HCT116 (cell line): Measurements from ENCODE around the gene BMERB1. TPM values are rescaled to one million over a fixed set of nuclear protein-coding genes. Genes with fewer than 3 reads are reported as not detected.

Source experiments
- ATAC-seq: fragments of 200-7000 bp; cut with Tn5 transposase; 2 replicates; pipeline ENCODE4 v1.9.1; 2020; ENCODE audit warnings: mild to moderate bottlenecking, moderate library complexity
- BruUV-seq: library from RNA; stranded (reverse); fragments of 400-500 nt; replicated peaks from 2 replicates; lab custom pipeline; 2021; lab: Mats Ljungman, UMichigan
- CTCF ChIA-PET: fragments of 300-600 bp; sonication (Branson Sonifier 250); formaldehyde crosslinking; loops from one replicate; lab custom pipeline; 2021; ENCODE audit warnings: antibody characterized with exemption; lab: Charles Lee
- POLR2A ChIA-PET: fragments of 300-600, 350-600 bp; sonication (Branson Sonifier 250); formaldehyde crosslinking; loops from one replicate; lab custom pipeline; 2021; ENCODE audit warnings: antibody characterized with exemption; lab: Charles Lee
- RAD21 ChIA-PET, 2 experiments: fragments of 300-600 bp; sonication (Branson Sonifier 250); formaldehyde crosslinking; loops; one replicate each; lab custom pipeline; 2023; ENCODE audit warnings: low total read pairs in 2 of 2; ENCODE audit not compliant: uncharacterized antibody in 2 of 2, unreplicated experiment in 2 of 2, low non-redundant PET in 1 of 2; lab: Charles Lee
- DNase-seq: peaks from one replicate; pipeline ENCODE4 v3.0.0-alpha.2; 2010; ENCODE audit warnings: low read depth, low spot score
- H2AFZ ChIP-seq: fragments of 200-600 bp; shearing (Covaris generic), sonication (generic); 2 replicates; pipeline ENCODE4 v1.6.1; 2017; ENCODE audit warnings: low read depth, mixed run types, mixed read lengths, antibody characterized with exemption, low read length; ENCODE audit not compliant: poor library complexity, severe bottlenecking
- H3K27ac ChIP-seq: 2 replicates; pipeline ENCODE4 v1.5.1; 2012; ENCODE audit warnings: low read depth, low read length
- H3K27me3 ChIP-seq: fragments of 200-600 bp; sonication (generic); 2 replicates; pipeline ENCODE4 v1.6.1; 2016; ENCODE audit warnings: mixed run types, low read length, mixed read lengths; ENCODE audit not compliant: insufficient read depth
- H3K36me3 ChIP-seq, 2 experiments: fragments of 200-500 bp in 1 of 2; fragments of 200-600 bp in 1 of 2; sonication (Bioruptor generic) in 1 of 2; sonication (generic) in 1 of 2; 2 replicates each; pipeline versions ENCODE4 v1.5.1 to v1.6.1; 2014 to 2016; ENCODE audit warnings: low read length in 2 of 2, inconsistent platforms in 1 of 2, mixed read lengths in 1 of 2, mixed run types in 1 of 2; ENCODE audit not compliant: insufficient read depth in 2 of 2, control insufficient read depth in 1 of 2
- H3K4me1 ChIP-seq, 2 experiments: fragments of 200-600 bp in 1 of 2; sonication (generic) in 1 of 2; 2 replicates each; pipeline versions ENCODE4 v1.5.1 to v1.6.1; 2012 to 2017; ENCODE audit warnings: low read length in 2 of 2, inconsistent platforms in 1 of 2, mild to moderate bottlenecking in 1 of 2, mixed read lengths in 1 of 2, mixed run types in 1 of 2, moderate library complexity in 1 of 2; ENCODE audit not compliant: insufficient read depth in 2 of 2, control insufficient read depth in 1 of 2
- H3K4me2 ChIP-seq: fragments of 200-600 bp; sonication (generic); 2 replicates; pipeline ENCODE4 v1.6.1; 2017; ENCODE audit warnings: mixed run types, low read length, mixed read lengths
- H3K4me3 ChIP-seq, 2 experiments: fragments of 200-600 bp in 1 of 2; sonication (generic) in 1 of 2; replicated peaks in 1 of 2; 2 replicates each; pipeline ENCODE4 v1.5.1; 2011 to 2016; ENCODE audit warnings: low read length in 2 of 2, control low read depth in 1 of 2, low read depth in 1 of 2, mild to moderate bottlenecking in 1 of 2, mixed read lengths in 1 of 2, mixed run types in 1 of 2
- H3K79me2 ChIP-seq: fragments of 200-600 bp; sonication (generic); 2 replicates; pipeline ENCODE4 v1.6.1; 2017; ENCODE audit warnings: mild to moderate bottlenecking, mixed run types, low read length, moderate library complexity, mixed read lengths; ENCODE audit not compliant: insufficient read depth
- H3K9ac ChIP-seq: fragments of 200-600 bp; sonication (generic); 2 replicates; pipeline ENCODE4 v1.6.1; 2016; ENCODE audit warnings: low read length, mixed read lengths
- H3K9me2 ChIP-seq: fragments of 200-600 bp; sonication (generic), shearing (Covaris generic); 2 replicates; pipeline ENCODE4 v1.6.1; 2017; ENCODE audit warnings: mixed run types, mild to moderate bottlenecking, moderate library complexity; ENCODE audit not compliant: insufficient read depth
- H3K9me3 ChIP-seq, 2 experiments: fragments of 200-500 bp in 1 of 2; fragments of 200-600 bp in 1 of 2; sonication (Bioruptor generic) in 1 of 2; sonication (generic) in 1 of 2; 2 replicates each; pipeline ENCODE4 v1.6.1; 2014 to 2017; ENCODE audit warnings: low read length in 2 of 2, mixed read lengths in 2 of 2, inconsistent platforms in 1 of 2, low read depth in 1 of 2, mild to moderate bottlenecking in 1 of 2, mixed run types in 1 of 2, moderate library complexity in 1 of 2; ENCODE audit not compliant: control insufficient read depth in 1 of 2, insufficient read depth in 1 of 2
- H4K20me1 ChIP-seq: fragments of 200-600 bp; sonication (generic), shearing (Covaris generic); 2 replicates; pipeline ENCODE4 v1.6.1; 2017; ENCODE audit warnings: mixed run types, mild to moderate bottlenecking, moderate library complexity; ENCODE audit not compliant: insufficient read depth
- ATF3 ChIP-seq: IDR thresholded peaks from 2 replicates; pipeline ENCODE4 v1.6.1; 2012
- CBX3 ChIP-seq: IDR thresholded peaks from 2 replicates; pipeline ENCODE4 v1.6.1; 2012; ENCODE audit warnings: low read depth
- CTCF ChIP-seq, 3 experiments: fragments of 200-600 bp in 1 of 3; sonication (generic) in 1 of 3; IDR thresholded peaks in 2 of 3; conservative IDR thresholded peaks in 1 of 3; 2 replicates each; pipeline ENCODE4 v1.5.1; 2012 to 2017; ENCODE audit warnings: low read depth in 2 of 3, low read length in 2 of 3, antibody characterized with exemption in 1 of 3, borderline replicate concordance in 1 of 3, control low read depth in 1 of 3, mild to moderate bottlenecking in 1 of 3, mixed read lengths in 1 of 3, mixed run types in 1 of 3, moderate library complexity in 1 of 3; ENCODE audit not compliant: insufficient read depth in 1 of 3
- EGR1 ChIP-seq: IDR thresholded peaks from 2 replicates; pipeline ENCODE4 v1.6.1; 2012; ENCODE audit warnings: low read depth
- ELF1 ChIP-seq: IDR thresholded peaks from 2 replicates; pipeline ENCODE4 v1.6.1; 2012; ENCODE audit warnings: low read depth, borderline replicate concordance
- EZH2 ChIP-seq: fragments of 200-600 bp; sonication (generic); IDR thresholded peaks from 2 replicates; pipeline ENCODE4 v1.6.1; 2017; ENCODE audit warnings: antibody characterized with exemption, mixed run types
- EZH2phosphoT487 ChIP-seq: fragments of 200-600 bp; IDR thresholded peaks from 2 replicates; pipeline ENCODE4 v1.6.1; 2018; ENCODE audit warnings: antibody characterized with exemption, borderline replicate concordance
- FOSL1 ChIP-seq: IDR thresholded peaks from 2 replicates; pipeline ENCODE4 v1.6.1; 2012; ENCODE audit warnings: low read depth
- JUND ChIP-seq: IDR thresholded peaks from 2 replicates; pipeline ENCODE4 v1.6.1; 2012
- RAD21 ChIP-seq: IDR thresholded peaks from 2 replicates; pipeline ENCODE4 v1.6.1; 2012; ENCODE audit warnings: low read depth, mild to moderate bottlenecking
- SIN3A ChIP-seq: IDR thresholded peaks from 2 replicates; pipeline ENCODE4 v1.6.1; 2012; ENCODE audit warnings: low read depth
- YY1 ChIP-seq: IDR thresholded peaks from 2 replicates; pipeline ENCODE4 v1.6.1; 2011; ENCODE audit warnings: low read length, low read depth, moderate library complexity, mild to moderate bottlenecking; ENCODE audit not compliant: insufficient replicate concordance; ENCODE audit errors: extremely low read depth
- ZFX ChIP-seq: fragments of 450-650 bp; IDR thresholded peaks from 2 replicates; pipeline ENCODE4 v1.6.1; 2017
- ZNF274 ChIP-seq: fragments of 200-500 bp; sonication (Bioruptor generic); IDR thresholded peaks from 2 replicates; pipeline ENCODE4 v1.6.1; 2014; ENCODE audit warnings: mild to moderate bottlenecking, low read depth, low read length, inconsistent platforms
- intact Hi-C: fragments of 100-400 bp; cut with micrococcal nuclease; formaldehyde crosslinking; loops from 2 replicates; pipeline ENCODE4 v1.10.0; 2022
- total RNA-seq: library from RNA; stranded (reverse); gene quantifications from one replicate; pipeline ENCODE4 v1.2.1, GENCODE V29; 2021; ENCODE audit not compliant: unreplicated experiment
- TF ChIP-seq, protein P1 (sequence below): IDR thresholded peaks from 2 replicates; pipeline ENCODE4 v1.6.1; 2012; ENCODE audit warnings: low read depth

The BMERB1 gene
- total RNA-seq, 1 experiment from 2014 or later, result 43.6 TPM

DNA sequence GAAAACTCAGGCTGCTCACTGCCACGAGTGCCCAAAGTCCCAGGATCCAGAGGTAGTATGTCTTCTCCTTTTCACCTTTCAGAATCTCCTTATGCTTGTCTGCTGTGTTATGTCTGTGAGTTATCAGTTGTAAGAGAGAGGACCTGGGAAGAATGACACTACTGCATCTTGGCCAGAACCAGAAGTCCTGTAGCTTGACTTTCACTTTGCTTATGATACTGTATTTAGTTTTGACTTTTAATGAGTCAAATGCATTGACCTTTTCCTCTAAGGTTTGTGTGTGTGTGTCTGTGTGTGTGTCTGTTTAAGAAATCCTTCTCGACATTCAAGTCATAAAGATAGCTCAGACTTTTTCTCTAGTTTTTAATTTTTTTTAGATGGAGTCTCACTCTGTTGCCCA lies 43.4 kb downstream of the BMERB1 start:
- Histone ChIP-seq H3K4me3 (no peak overlapping the region), H3K9ac (no peak overlapping the region), H3K4me1 (peaks cover 11 to 28% of the 10 kb centered on the region in 2 experiments), H3K27ac (no peak overlapping the region), H4K20me1 (no peaks in the 10 kb centered on the region), H3K4me2 (no peak overlapping the region), H3K9me3 (peaks cover 0 to 10% of the 10 kb centered on the region in 2 experiments; a peak in 1 of 4 replicates), H3K79me2 (no peaks in the 10 kb centered on the region; the same call in none of the 2 replicates)
- RAD21 ChIA-PET, result no interaction called here
- DNase-seq, result no peak
- POLR2A ChIA-PET, result interaction anchor here (1.1 kb wide), 1 partner anchor 12 kb away, joined by 3 read pairs; no protein-coding TSS in a partner anchor
- TF ChIP-seq RAD21, result no peak
- no peak for TF ChIP-seq ZFX
- TF ChIP-seq EGR1, result no peak
- TF ChIP-seq FOSL1, result no peak
- TF ChIP-seq ELF1, result no peak
- no peak for TF ChIP-seq SIN3A
- TF ChIP-seq YY1, result no peak
- TF ChIP-seq, all 23 proteins: peak for 0
- H3K27me3 ChIP-seq, result no peaks in the 10 kb centered on the region
- H2AFZ ChIP-seq, result no peak overlapping the region
- intact Hi-C loops, result no loop called here
- no peak for ATAC-seq
- H3K36me3 ChIP-seq, result no peaks in the 10 kb centered on the region
- BruUV-seq, result no TSS peak
- no peaks in the 10 kb centered on the region for H3K9me2 ChIP-seq
- CTCF ChIA-PET, result no interaction called here

DNA sequence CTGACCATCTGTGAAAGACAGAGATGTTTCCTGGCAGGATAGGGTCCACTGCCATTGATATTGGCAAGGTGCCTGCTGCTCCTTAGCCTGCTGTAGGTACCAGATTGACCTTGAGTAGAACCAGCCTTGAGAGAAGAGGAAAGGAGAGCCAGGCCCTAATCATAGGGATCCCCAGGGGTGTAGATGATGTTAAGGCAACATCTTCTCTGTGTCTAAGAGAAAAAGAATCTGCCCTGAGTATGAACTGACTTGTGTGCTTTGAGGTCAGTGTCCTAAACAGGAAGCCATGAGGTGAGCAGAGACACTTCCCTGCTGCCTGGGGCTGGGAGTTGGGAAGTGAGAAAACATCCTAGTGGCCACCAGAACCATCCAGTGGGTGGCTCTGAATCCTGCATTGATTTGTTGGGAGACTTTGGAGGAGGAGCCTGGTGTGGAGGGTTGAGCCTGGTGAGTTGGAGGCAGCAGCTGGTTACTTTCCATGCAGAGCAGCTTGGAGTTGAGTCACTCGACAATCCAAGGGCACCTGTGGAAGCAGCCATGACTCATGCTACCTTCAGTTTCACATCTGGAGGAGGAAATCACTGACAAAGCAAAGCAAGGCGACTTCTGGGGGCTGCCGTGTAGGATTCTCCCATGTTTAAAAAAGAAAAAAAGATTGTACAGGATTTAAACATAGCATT lies 47.8 kb downstream of the BMERB1 start:
- ATAC-seq (peak; percentile 99), DNase-seq (peak; percentile 99)
- Histone ChIP-seq H3K4me3 (peak overlapping the region in 1 of 2 experiments; percentile 11; a peak in 2 of 4 replicates), H4K20me1 (no peaks in the 10 kb centered on the region), H3K9me2 (no peaks in the 10 kb centered on the region), H3K27ac (peak overlapping the region; percentile 87), H3K4me1 (peaks cover 19 to 69% of the 10 kb centered on the region in 2 experiments), H3K79me2 (no peaks in the 10 kb centered on the region; the same call in 1 of the 2 replicates), H3K9me3 (no peaks in the 10 kb centered on the region), H2AFZ (no peak overlapping the region), H3K27me3 (no peaks in the 10 kb centered on the region), H3K36me3 (no peaks in the 10 kb centered on the region), H3K4me2 (peak overlapping the region; percentile 55), H3K9ac (peak overlapping the region; percentile 36)
- intact Hi-C loops, result loop anchor here (5.0 to 10.0 kb wide), 2 partner anchors 47 to 110 kb away; partner anchors contain the start of gene BMERB1
- ChIA-PET CTCF (interaction anchor here (0.6 to 1.3 kb wide), 3 partner anchors 19 to 69 kb away, joined by 4 to 6 read pairs (median 4); no protein-coding TSS in a partner anchor), POLR2A (interaction anchor here (0.6 to 1.7 kb wide), 4 partner anchors 9 to 108 kb away, joined by 3 to 5 read pairs (median 3); no protein-coding TSS in a partner anchor), RAD21 (no interaction called here)
- BruUV-seq, result TSS peak; percentile 99
- TF ChIP-seq JUND (peak; percentile 77), EZH2phosphoT487 (no peak), EZH2 (no peak), EGR1 (no peak), CTCF (IDR thresholded peaks at IDR 0.05 in 2 of 3, conservative IDR thresholded peaks at IDR 0.05 in 1 of 3; ENCODE audit: borderline replicate concordance in 1 of 3, insufficient read depth in 1 of 3, low read depth in 2 of 3, low read length in 2 of 3) (peak in 2 of 3 experiments; percentile 10 to 13; a peak in 2 of 6 replicates), CBX3 (peak; percentile 68), ZNF274 (no peak), ATF3 (no peak)
- TF ChIP-seq, protein P1, sequence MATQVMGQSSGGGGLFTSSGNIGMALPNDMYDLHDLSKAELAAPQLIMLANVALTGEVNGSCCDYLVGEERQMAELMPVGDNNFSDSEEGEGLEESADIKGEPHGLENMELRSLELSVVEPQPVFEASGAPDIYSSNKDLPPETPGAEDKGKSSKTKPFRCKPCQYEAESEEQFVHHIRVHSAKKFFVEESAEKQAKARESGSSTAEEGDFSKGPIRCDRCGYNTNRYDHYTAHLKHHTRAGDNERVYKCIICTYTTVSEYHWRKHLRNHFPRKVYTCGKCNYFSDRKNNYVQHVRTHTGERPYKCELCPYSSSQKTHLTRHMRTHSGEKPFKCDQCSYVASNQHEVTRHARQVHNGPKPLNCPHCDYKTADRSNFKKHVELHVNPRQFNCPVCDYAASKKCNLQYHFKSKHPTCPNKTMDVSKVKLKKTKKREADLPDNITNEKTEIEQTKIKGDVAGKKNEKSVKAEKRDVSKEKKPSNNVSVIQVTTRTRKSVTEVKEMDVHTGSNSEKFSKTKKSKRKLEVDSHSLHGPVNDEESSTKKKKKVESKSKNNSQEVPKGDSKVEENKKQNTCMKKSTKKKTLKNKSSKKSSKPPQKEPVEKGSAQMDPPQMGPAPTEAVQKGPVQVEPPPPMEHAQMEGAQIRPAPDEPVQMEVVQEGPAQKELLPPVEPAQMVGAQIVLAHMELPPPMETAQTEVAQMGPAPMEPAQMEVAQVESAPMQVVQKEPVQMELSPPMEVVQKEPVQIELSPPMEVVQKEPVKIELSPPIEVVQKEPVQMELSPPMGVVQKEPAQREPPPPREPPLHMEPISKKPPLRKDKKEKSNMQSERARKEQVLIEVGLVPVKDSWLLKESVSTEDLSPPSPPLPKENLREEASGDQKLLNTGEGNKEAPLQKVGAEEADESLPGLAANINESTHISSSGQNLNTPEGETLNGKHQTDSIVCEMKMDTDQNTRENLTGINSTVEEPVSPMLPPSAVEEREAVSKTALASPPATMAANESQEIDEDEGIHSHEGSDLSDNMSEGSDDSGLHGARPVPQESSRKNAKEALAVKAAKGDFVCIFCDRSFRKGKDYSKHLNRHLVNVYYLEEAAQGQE, result no peak
